ENCODE results near the gene CREB5. TPM values are rescaled to one million over a fixed set of nuclear protein-coding genes. Genes with fewer than 3 reads are reported as not detected.
"Not testable (repeated sequence)": the region's sequence is repeated elsewhere in the genome, so short reads cannot be mapped to it uniquely, and the experiment has no call there.

CREB5 gene
- total RNA-seq, 4 donors from 2014 or later: 6.6 to 18.6 (median 12.6) TPM

DNA sequence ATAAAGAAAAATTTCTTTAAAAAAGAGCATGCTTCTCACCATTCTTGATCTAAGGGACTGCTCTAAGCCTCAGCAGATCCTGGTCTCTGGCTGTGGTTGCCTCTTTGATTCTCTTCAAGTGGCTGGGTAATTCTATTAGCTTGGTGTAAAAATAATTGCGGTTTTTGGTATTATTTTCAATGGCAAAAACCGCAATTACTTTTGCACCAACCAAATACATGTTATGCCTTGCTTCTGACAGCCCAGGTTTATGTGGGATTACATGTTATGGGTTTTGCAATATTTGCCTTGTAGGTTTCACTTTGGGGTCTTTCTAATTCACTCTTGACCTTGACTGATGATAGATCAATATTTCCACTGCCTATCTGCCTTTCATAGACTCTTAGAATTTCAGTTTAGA is 20.0 kb upstream of the CREB5 start:
- H3K36me3 ChIP-seq: no peaks in the 10 kb centered on the region
- WGBS: 91% methylated on average over 2 of the region's 2 CpGs
- no peak overlapping the region for H3K27ac ChIP-seq (replicated peaks in 1 of 4)
- peaks cover 0 to 23% (median 16%) of the 10 kb centered on the region in 4 donors for H3K4me1 ChIP-seq
- peak; percentile 17 for DNase-seq (ENCODE audit: extremely low spot score)
- no peaks in the 10 kb centered on the region for H3K9me3 ChIP-seq
- intact Hi-C loops (cut with DNase I): loop anchor here (10.0 kb wide), 1 partner anchor 153 kb away; no protein-coding TSS in a partner anchor
- TF ChIP-seq EP300 (IDR thresholded peaks at IDR 0.05) (no peak), POLR2A (IDR thresholded peaks at IDR 0.05; ENCODE audit: low read depth) (no peak), CTCF (IDR thresholded peaks at IDR 0.05) (no peak), POLR2AphosphoS5 (IDR thresholded peaks at IDR 0.05) (no peak)
- no peak overlapping the region for H3K4me3 ChIP-seq
- H3K27me3 ChIP-seq: no peaks in the 10 kb centered on the region

GRCh38 chr7:28395404-28395803 is 16.9 kb upstream of the CREB5 start:
- TF ChIP-seq POLR2A (IDR thresholded peaks at IDR 0.05; ENCODE audit: low read depth) (no peak), EP300 (IDR thresholded peaks at IDR 0.05) (no peak), POLR2AphosphoS5 (IDR thresholded peaks at IDR 0.05) (no peak), CTCF (IDR thresholded peaks at IDR 0.05) (no peak)
- intact Hi-C loops (cut with DNase I): loop anchor here (10.0 kb wide), 1 partner anchor 149 kb away; no protein-coding TSS in a partner anchor
- no peak for DNase-seq (ENCODE audit: extremely low spot score)
- Histone ChIP-seq H3K9me3 (no peaks in the 10 kb centered on the region), H3K27me3 (no peaks in the 10 kb centered on the region), H3K4me3 (no peak overlapping the region), H3K27ac (replicated peaks in 1 of 4) (no peak overlapping the region), H3K4me1 (peaks cover 0 to 13% (median 10%) of the 10 kb centered on the region in 4 donors), H3K36me3 (no peaks in the 10 kb centered on the region)
- 61% methylated on average over 3 of the region's 3 CpGs for WGBS

- H3K9me3 ChIP-seq: no peaks in the 10 kb centered on the region
- H3K27ac ChIP-seq (replicated peaks in 1 of 4): no peak overlapping the region
- WGBS: 45% methylated on average over 2 of the region's 2 CpGs
- H3K27me3 ChIP-seq: no peaks in the 10 kb centered on the region
- no peaks in the 10 kb centered on the region for H3K36me3 ChIP-seq
- H3K4me1 ChIP-seq: peaks cover 0 to 11% (median 7%) of the 10 kb centered on the region in 4 donors
- no peak overlapping the region for H3K4me3 ChIP-seq
- no peak for TF ChIP-seq POLR2AphosphoS5 (IDR thresholded peaks at IDR 0.05)
- TF ChIP-seq EP300 (IDR thresholded peaks at IDR 0.05): no peak
- no peak for TF ChIP-seq CTCF (IDR thresholded peaks at IDR 0.05)
- TF ChIP-seq POLR2A (IDR thresholded peaks at IDR 0.05; ENCODE audit: low read depth): no peak
- peak; percentile 64 for DNase-seq (ENCODE audit: extremely low spot score)
- intact Hi-C loops (cut with DNase I): loop anchor here (10.0 kb wide), 1 partner anchor 149 kb away; no protein-coding TSS in a partner anchor
Observed at GRCh38 chr7:28395831-28396230, 16.5 kb upstream of the CREB5 start.

GRCh38 chr7:28397141-28397540 is 15.2 kb upstream of the CREB5 start:
- intact Hi-C loops (cut with DNase I): loop anchor here (10.0 kb wide), 1 partner anchor 148 kb away; no protein-coding TSS in a partner anchor
- no peak for DNase-seq (ENCODE audit: extremely low spot score)
- Histone ChIP-seq H3K27me3 (no peaks in the 10 kb centered on the region), H3K36me3 (no peaks in the 10 kb centered on the region), H3K4me1 (peaks cover 0 to 11% (median 7%) of the 10 kb centered on the region in 4 donors), H3K4me3 (no peak overlapping the region), H3K9me3 (no peaks in the 10 kb centered on the region), H3K27ac (replicated peaks in 1 of 4) (no peak overlapping the region)
- no peak for TF ChIP-seq POLR2A (IDR thresholded peaks at IDR 0.05; ENCODE audit: low read depth)
- no peak for TF ChIP-seq POLR2AphosphoS5 (IDR thresholded peaks at IDR 0.05)
- no peak for TF ChIP-seq CTCF (IDR thresholded peaks at IDR 0.05)
- no peak for TF ChIP-seq EP300 (IDR thresholded peaks at IDR 0.05)
- 81% methylated on average over 2 of the region's 2 CpGs for WGBS

DNA sequence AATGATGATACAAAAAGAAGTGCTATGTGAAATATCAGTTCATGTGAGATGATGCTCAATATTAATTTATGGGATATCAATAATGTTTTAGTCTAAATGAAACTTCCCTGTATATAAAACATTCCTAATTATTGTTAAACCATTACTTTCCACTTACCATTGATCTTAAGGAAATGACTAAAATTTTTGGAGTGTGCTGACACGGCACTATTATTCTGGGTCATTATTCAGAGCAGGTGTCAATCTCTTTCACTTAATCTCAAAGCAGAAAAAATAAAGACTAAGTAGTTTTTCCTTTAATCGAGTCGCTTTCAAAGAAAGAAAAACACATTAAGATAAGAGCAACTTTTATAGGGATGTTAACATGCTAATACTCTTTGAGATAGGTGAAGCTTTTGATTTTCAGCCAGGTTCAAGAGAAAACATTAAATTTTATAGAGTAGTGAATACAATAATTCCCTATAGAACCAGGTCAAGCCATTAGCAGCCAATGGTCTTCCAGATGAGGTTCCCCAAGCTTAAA is 11.4 kb upstream of the CREB5 start:
- Histone ChIP-seq H3K9me3 (no peaks in the 10 kb centered on the region), H3K4me1 (peaks cover 0 to 10% (median 3%) of the 10 kb centered on the region in 4 donors), H3K27me3 (no peaks in the 10 kb centered on the region), H3K36me3 (no peaks in the 10 kb centered on the region), H3K4me3 (no peak overlapping the region), H3K27ac (replicated peaks in 1 of 4) (no peak overlapping the region)
- TF ChIP-seq EP300 (IDR thresholded peaks at IDR 0.05) (no peak), POLR2AphosphoS5 (IDR thresholded peaks at IDR 0.05) (no peak), CTCF (IDR thresholded peaks at IDR 0.05) (no peak), POLR2A (IDR thresholded peaks at IDR 0.05; ENCODE audit: low read depth) (no peak)
- WGBS: 94% methylated on average over 3 of the region's 3 CpGs
- no peak for DNase-seq (ENCODE audit: extremely low spot score)
- intact Hi-C loops (cut with DNase I): no loop called here

DNA sequence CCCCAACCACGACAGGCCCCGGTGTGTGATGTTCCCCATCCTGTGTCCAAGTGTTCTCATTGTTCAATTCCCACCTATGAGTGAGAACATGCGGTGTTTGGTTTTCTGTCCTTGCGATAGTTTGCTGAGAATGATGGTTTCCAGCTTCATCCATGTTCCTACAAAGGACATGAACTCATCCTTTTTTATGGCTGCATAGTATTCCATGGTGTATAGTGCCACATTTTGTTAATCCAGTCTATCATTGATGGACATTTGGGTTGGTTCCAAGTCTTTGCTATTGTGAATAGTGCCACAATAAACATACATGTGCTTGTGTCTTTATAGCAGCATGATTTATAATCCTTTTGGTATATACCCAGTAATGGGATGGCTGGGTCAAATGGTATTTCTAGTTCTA is 10.8 kb upstream of the CREB5 start:
- H3K36me3 ChIP-seq; H3K9me3 ChIP-seq; H3K27ac ChIP-seq (replicated peaks in 1 of 4); H3K27me3 ChIP-seq; intact Hi-C loops (cut with DNase I); H3K4me3 ChIP-seq; DNase-seq (ENCODE audit: extremely low spot score): not testable (repeated sequence)
- 99% methylated on average over 4 of the region's 4 CpGs for WGBS
- H3K4me1 ChIP-seq: peaks cover 5 to 13% (median 6%) of the 10 kb centered on the region in 4 donors

Data from esophagus muscularis mucosa (tissue), 4 donors.